ENCODE data around the gene GRK5. TPM values are rescaled to one million over a fixed set of nuclear protein-coding genes. Genes with fewer than 3 reads are reported as not detected.

GRK5 gene
- total and polyA plus RNA-seq, 2 donors from 2014 or later = 7.3 to 18.7 TPM

- H3K9ac ChIP-seq (ENCODE audit: low read length in 3 of 3) = no peak overlapping the region
- H3K27me3 ChIP-seq (ENCODE audit: control insufficient read depth, insufficient read depth, low read length) = no peaks in the 10 kb centered on the region
- no peak overlapping the region for H3K27ac ChIP-seq (ENCODE audit: low read depth in 2 of 2, low read length in 2 of 2)
- TF ChIP-seq CTCF (IDR thresholded peaks at IDR 0.05; ENCODE audit: borderline replicate concordance, extremely low read depth, insufficient read depth) = no peak
- no peaks in the 10 kb centered on the region for H3K9me3 ChIP-seq (ENCODE audit: control insufficient read depth in 2 of 3, insufficient read depth in 1 of 3, low read length in 3 of 3)
- intact Hi-C loops (cut with DNase I) = loop anchor here (10.0 kb wide), 1 partner anchor 239 kb away; the partner anchor contains the start of gene GRK5
- peaks cover 0 to 8% (median 0%) of the 10 kb centered on the region in 3 donors for H3K4me1 ChIP-seq (ENCODE audit: control insufficient read depth in 2 of 3, insufficient read depth in 2 of 3, low read depth in 1 of 3, low read length in 3 of 3)
- H3K36me3 ChIP-seq (ENCODE audit: control insufficient read depth in 2 of 3, insufficient read depth in 3 of 3, low read length in 3 of 3) = no peaks in the 10 kb centered on the region
- DNase-seq = peak in 2 of 5 donors; percentile 49 to 65
- H3K4me3 ChIP-seq (ENCODE audit: low read length in 3 of 3) = no peak overlapping the region
- no peak for FAIRE-seq
These were observed 236.7 kb downstream of the GRK5 start for GRCh38 chr10:119443970-119444660.

- no peak for TF ChIP-seq CTCF (IDR thresholded peaks at IDR 0.05; ENCODE audit: borderline replicate concordance, extremely low read depth, insufficient read depth)
- intact Hi-C loops (cut with DNase I) = loop anchor here (10.0 kb wide), 1 partner anchor 240 kb away; the partner anchor contains the start of gene GRK5
- peak in 2 of 5 donors; percentile 37 to 53 for DNase-seq
- Histone ChIP-seq H3K27me3 (ENCODE audit: control insufficient read depth, insufficient read depth, low read length) (no peaks in the 10 kb centered on the region), H3K36me3 (ENCODE audit: control insufficient read depth in 2 of 3, insufficient read depth in 3 of 3, low read length in 3 of 3) (no peaks in the 10 kb centered on the region), H3K9me3 (ENCODE audit: control insufficient read depth in 2 of 3, insufficient read depth in 1 of 3, low read length in 3 of 3) (no peaks in the 10 kb centered on the region), H3K4me3 (ENCODE audit: low read length in 3 of 3) (no peak overlapping the region), H3K4me1 (ENCODE audit: control insufficient read depth in 2 of 3, insufficient read depth in 2 of 3, low read depth in 1 of 3, low read length in 3 of 3) (peaks cover 0 to 8% (median 0%) of the 10 kb centered on the region in 3 donors), H3K27ac (ENCODE audit: low read depth in 2 of 2, low read length in 2 of 2) (no peak overlapping the region), H3K9ac (ENCODE audit: low read length in 3 of 3) (no peak overlapping the region)
- no peak for FAIRE-seq
These were observed 237.5 kb downstream of the GRK5 start for GRCh38 chr10:119444866-119445265.

GRCh38 chr10:119445311-119445934, 238.1 kb downstream of the GRK5 start:
- no peaks in the 10 kb centered on the region for H3K36me3 ChIP-seq (ENCODE audit: control insufficient read depth in 2 of 3, insufficient read depth in 3 of 3, low read length in 3 of 3)
- H3K27me3 ChIP-seq (ENCODE audit: control insufficient read depth, insufficient read depth, low read length) = no peaks in the 10 kb centered on the region
- no peaks in the 10 kb centered on the region for H3K9me3 ChIP-seq (ENCODE audit: control insufficient read depth in 2 of 3, insufficient read depth in 1 of 3, low read length in 3 of 3)
- no peak overlapping the region for H3K9ac ChIP-seq (ENCODE audit: low read length in 3 of 3)
- no peak overlapping the region for H3K4me3 ChIP-seq (ENCODE audit: low read length in 3 of 3)
- H3K27ac ChIP-seq (ENCODE audit: low read depth in 2 of 2, low read length in 2 of 2) = no peak overlapping the region
- peaks cover 0 to 8% (median 0%) of the 10 kb centered on the region in 3 donors for H3K4me1 ChIP-seq (ENCODE audit: control insufficient read depth in 2 of 3, insufficient read depth in 2 of 3, low read depth in 1 of 3, low read length in 3 of 3)
- TF ChIP-seq CTCF (IDR thresholded peaks at IDR 0.05; ENCODE audit: borderline replicate concordance, extremely low read depth, insufficient read depth) = peak; percentile 95
- no peak for FAIRE-seq
- intact Hi-C loops (cut with DNase I) = loop anchor here (10.0 kb wide), 1 partner anchor 241 kb away; the partner anchor contains the start of gene GRK5
- DNase-seq = peak; percentile 83 to 91 (median 90)
